NB4 (cell line): ENCODE results near the gene MT4.

Experiments used
- DNase-seq: peaks from one replicate; pipeline ENCODE4 v3.0.0; 2010; ENCODE audit warnings: low read depth
- H3K4me3 ChIP-seq: one replicate; pipeline ENCODE4 v1.5.1; 2011; ENCODE audit warnings: mild to moderate bottlenecking, low read depth, low read length, moderate library complexity
- MYC ChIP-seq: IDR thresholded peaks from 2 replicates; pipeline ENCODE4 v1.6.1; 2011; ENCODE audit warnings: low read depth, low read length
- POLR2A ChIP-seq: IDR thresholded peaks from 2 replicates; pipeline ENCODE4 v1.6.1; 2011; ENCODE audit warnings: mild to moderate bottlenecking; ENCODE audit not compliant: insufficient read length; ENCODE audit errors: extremely low read depth
- TF ChIP-seq, protein P1 (sequence below): IDR thresholded peaks from 2 replicates; pipeline ENCODE4 v1.6.1; 2011; ENCODE audit warnings: low read depth, low read length
- TF ChIP-seq, protein P2 (sequence below): IDR thresholded peaks from one replicate; pipeline ENCODE4 v1.5.1; 2012; ENCODE audit warnings: low read depth, low read length

Gene MT4

DNA sequence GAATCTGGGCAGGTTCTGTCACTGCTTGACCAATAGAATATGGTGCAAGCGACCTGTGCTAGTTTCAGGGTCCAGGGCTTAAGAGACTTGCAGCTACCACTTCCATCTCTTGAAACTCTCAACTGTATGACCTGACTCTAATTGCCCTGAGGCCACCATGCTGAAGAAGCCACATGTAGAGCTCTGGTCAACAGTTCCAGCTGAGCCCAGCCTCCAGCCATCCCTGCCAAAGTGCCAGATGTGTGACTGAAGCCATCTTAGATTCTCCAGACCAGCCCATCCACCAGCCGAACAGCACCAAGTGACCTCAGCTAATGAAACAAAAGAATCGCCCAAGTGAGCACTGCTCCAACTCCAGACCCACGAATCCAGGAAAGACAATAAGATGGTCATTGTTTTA, 40.1 kb downstream of the MT4 start:
- TF ChIP-seq, protein P1, sequence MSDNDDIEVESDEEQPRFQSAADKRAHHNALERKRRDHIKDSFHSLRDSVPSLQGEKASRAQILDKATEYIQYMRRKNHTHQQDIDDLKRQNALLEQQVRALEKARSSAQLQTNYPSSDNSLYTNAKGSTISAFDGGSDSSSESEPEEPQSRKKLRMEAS, result no peak
- TF ChIP-seq MYC, result no peak
- TF ChIP-seq, protein P2, sequence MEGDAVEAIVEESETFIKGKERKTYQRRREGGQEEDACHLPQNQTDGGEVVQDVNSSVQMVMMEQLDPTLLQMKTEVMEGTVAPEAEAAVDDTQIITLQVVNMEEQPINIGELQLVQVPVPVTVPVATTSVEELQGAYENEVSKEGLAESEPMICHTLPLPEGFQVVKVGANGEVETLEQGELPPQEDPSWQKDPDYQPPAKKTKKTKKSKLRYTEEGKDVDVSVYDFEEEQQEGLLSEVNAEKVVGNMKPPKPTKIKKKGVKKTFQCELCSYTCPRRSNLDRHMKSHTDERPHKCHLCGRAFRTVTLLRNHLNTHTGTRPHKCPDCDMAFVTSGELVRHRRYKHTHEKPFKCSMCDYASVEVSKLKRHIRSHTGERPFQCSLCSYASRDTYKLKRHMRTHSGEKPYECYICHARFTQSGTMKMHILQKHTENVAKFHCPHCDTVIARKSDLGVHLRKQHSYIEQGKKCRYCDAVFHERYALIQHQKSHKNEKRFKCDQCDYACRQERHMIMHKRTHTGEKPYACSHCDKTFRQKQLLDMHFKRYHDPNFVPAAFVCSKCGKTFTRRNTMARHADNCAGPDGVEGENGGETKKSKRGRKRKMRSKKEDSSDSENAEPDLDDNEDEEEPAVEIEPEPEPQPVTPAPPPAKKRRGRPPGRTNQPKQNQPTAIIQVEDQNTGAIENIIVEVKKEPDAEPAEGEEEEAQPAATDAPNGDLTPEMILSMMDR, result no peak
- no peak for DNase-seq
- H3K4me3 ChIP-seq, result no peak overlapping the region

DNA sequence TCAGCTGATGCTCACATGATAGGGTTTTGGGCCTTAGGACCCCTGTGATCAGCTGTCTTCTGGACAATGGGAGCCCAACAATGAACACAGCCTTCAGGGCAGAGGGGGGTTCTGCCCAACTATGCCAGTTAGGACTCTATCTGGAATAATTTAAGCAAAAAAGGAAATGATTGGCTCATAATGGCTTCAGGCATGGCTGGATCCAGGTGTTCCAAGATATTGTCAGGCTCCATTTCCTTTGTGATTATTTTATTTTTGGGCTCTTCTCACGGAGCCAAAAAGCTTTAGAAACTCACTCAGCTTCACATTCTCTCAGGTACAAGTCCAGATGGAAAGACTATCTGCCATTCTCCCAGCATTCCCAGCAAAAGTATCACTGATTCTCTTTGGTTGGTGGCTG, 40.6 kb downstream of the MT4 start:
- TF ChIP-seq POLR2A (no peak), MYC (no peak)
- TF ChIP-seq, protein P1, result no peak
- TF ChIP-seq, protein P2, result no peak
- no peak overlapping the region for H3K4me3 ChIP-seq
- no peak for DNase-seq

DNA sequence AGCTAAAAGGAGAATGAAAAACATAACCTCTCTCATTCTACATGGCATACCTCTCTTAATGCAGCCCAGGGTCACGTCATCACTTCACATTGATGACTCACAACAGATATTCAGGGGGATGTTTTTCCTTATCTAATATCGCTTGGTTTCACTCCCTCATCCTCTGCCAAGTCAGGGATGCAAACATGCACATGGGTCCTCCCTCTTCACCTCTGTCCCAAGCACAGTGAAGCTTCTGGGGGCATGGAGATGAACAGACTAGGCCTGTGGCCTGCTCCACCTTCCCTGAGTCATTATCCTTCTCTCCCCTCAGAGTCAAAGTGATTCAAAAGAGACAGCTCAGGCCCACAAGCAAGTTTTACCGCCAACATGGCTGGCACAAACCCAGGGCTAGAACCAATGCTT, 41.2 kb downstream of the MT4 start:
- no peak overlapping the region for H3K4me3 ChIP-seq
- TF ChIP-seq POLR2A, result no peak
- TF ChIP-seq, protein P2, result no peak
- TF ChIP-seq MYC, result no peak
- TF ChIP-seq, protein P1, result no peak
- DNase-seq, result no peak

DNA sequence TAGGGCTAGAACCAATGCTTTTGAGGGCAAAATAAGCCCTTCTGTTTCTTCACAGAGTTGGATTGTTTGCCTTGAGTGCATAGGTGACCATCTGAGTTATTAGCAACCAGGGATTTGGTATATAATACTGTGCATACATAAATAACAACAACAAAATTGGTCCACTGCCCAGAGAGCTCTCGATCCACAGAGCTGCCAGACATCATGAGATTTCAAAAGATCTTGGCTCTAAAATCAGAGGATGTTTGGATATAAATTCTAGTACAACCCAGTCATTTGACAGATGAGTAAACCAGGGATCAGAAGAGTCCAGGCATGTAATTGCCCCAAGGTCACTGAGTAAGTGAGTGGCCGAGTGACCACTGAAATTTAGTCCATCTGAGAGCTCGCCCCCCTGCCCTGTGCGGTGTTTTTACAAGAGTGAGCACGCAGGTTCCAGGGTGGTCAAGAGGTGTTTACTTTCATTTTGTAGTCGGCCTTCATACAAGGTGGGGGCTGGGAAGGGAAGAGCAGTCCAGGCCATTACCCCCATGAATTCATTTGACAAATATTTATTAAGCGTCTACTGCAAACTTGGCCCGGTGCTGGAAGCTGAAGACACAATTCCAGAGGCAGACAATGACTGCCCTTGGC, 41.7 kb downstream of the MT4 start:
- no peak for DNase-seq
- TF ChIP-seq POLR2A, result no peak
- TF ChIP-seq, protein P1, result no peak
- TF ChIP-seq, protein P2, result no peak
- TF ChIP-seq MYC, result no peak
- no peak overlapping the region for H3K4me3 ChIP-seq

DNA sequence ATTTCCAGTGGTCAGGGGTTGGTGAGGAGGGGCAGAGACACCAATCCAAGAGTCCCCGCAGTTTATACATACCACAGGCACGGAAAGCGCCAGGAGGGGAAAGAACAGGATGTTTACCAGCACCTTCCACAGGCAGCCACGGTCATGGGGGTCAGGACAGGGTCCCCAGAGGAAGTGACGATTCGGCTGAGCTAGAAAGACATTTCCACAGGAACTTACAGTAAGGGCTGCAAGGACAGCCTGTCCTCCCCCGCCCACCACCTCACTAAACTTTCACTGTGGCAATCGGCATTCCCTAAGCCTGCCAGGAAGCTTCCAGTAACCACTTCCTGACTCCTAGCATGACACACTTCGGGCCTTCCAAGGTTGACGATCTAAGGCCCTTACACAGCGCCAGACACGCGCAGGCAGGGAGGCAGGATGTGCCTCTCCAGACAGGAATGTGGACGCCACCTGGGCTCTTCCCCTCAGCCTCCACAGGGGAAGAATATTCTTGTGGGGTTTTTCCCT, 42.3 kb downstream of the MT4 start:
- no peak overlapping the region for H3K4me3 ChIP-seq
- DNase-seq, result peak; percentile 46
- TF ChIP-seq, protein P2, result no peak
- TF ChIP-seq MYC, result no peak
- TF ChIP-seq, protein P1, result no peak
- TF ChIP-seq POLR2A, result no peak

DNA sequence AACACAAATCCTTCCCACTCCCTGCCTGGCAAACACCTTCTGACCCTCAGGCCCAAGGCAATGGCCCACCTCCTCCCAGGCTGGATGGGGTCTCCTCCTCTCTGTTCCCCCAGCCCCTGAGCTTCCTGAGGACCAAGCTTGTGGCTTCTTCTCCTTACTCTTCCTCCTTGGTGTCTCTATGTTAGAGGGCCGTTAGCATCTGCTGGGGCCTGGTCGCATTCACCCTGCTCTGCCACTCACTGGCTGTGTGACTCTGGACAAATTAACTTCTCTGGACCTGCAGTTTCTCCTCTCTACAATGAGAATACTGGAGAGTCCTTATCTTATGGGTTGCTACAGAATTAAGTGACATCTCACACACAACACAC, 42.8 kb downstream of the MT4 start:
- H3K4me3 ChIP-seq, result peak overlapping the region; percentile 52
- TF ChIP-seq MYC, result no peak
- TF ChIP-seq, protein P1, result no peak
- DNase-seq, result peak; percentile 46
